GM18867 (cell line): ENCODE data around the gene ADAMTSL2.

Experiments
- ATAC-seq: cut with Tn5 transposase; IDR thresholded peaks from one replicate; pipeline ENCODE4 v1.9.1; 2021; ENCODE audit warnings: mild to moderate bottlenecking, moderate library complexity; ENCODE audit not compliant: unreplicated experiment

ADAMTSL2 gene

GRCh38 chr9:133516256-133516960, 18.1 kb upstream of the ADAMTSL2 start:
- no peak for ATAC-seq

DNA sequence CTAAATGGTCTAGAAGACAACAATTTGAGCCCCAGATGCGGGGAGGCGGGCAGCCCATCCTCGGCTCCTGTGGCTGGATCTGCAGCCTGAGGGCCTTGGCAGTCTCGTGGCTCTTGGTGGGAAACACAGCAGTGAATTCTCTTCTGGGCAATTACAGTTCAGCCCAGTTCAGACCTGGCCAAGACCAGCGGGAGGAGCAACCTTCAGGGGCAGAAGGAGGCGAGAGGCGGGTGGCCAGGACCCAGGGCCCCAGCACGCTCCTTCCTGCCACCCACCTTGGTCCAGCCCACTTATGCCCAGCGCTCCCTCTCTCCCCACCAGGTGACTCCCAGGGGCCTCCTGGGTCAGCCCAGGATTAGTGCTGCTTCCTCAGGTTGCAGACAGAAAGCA, 17.5 kb upstream of the ADAMTSL2 start:
- no peak for ATAC-seq

GRCh38 chr9:133517711-133518110, 16.8 kb upstream of the ADAMTSL2 start:
- no peak for ATAC-seq

- no peak for ATAC-seq
Measured at GRCh38 chr9:133518200-133518599, 16.3 kb upstream of the ADAMTSL2 start.

DNA sequence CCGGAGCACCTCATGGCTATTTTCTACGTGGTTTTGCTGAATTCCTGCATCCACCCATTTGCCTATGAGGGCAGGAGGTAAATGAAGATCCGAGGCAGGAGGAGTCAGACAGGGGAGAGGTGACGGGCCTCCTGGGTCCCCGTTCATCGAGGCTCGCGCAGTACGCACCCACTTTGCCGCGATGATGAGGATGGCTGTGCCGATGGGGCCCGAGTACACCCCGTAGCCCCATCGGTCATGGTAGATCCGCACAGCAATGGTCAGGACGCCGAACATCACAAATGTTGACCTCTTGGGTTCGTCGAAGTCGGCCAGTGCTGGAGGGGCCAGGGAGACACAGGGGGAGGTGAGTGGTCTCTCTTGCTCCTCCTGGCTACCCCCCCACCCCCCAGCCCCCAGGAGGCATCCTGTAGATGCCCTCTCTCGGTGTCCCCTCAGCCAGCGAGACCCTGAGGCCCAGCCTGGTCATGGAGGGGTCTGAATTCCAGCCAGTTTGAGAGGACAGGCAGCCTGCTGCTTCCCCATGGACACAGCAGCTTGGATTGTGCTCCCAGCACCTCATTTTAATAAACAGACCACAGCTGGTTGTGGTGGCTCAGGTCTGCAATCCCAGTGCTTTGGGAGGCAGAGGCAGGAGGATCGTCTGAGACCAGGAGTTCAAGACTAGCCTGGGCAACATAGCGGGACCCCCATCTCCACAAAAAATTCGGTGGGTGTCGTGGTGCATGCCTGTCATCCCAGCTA, 15.6 kb upstream of the ADAMTSL2 start:
- no peak for ATAC-seq

DNA sequence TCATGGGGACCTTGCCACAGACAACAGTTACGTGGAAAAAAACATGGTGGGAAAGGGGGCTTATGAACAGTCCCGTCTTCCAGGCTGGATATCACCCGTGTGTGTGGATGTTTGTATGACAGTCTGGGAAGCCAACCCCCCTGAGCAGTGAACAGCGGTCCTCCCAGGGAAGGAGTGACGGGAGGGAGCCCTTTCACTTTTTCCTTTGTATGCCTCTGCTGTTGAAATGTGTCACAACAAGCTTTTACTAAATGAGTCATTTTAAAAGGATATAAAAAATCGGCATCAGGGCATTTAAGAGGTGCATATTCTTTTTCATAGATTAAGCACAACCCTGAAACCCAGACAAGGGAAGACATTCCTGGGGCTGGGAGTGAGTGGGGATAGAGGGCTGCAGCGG, 14.8 kb upstream of the ADAMTSL2 start:
- no peak for ATAC-seq

DNA sequence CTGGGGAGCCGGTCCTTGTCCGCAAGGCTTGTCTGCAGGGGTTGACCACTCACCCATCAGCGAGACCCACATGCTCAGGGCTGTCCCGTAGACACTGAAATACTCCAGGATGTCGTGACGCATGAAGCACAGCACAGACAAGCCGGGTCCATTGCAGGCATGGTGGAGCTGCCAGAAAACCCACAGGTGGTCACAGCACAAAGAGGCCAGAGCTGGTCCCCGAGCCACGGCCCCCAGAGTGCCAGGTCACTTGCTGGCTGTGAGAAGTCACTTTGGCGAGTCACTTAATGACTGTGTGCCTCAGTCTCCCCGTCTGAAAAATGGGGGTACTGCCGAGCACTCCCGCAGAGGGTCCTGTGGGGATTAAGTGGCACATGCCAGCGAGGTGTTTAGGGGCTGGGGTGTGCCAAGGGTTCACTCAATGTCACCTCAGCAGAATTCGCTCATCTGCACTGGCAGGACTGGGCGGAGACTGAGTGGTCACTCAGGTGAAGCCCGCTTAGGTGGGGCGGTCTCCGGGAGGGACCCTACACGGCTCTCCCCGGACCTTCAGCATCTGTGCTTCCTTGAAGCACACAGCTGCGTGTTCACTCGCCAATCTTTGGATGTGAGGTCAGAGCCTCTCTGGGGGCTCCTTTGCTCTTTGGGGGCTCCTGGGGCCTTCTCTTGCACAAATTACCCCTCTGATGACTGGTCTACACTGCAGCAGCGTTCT, 14.2 kb upstream of the ADAMTSL2 start:
- no peak for ATAC-seq

DNA sequence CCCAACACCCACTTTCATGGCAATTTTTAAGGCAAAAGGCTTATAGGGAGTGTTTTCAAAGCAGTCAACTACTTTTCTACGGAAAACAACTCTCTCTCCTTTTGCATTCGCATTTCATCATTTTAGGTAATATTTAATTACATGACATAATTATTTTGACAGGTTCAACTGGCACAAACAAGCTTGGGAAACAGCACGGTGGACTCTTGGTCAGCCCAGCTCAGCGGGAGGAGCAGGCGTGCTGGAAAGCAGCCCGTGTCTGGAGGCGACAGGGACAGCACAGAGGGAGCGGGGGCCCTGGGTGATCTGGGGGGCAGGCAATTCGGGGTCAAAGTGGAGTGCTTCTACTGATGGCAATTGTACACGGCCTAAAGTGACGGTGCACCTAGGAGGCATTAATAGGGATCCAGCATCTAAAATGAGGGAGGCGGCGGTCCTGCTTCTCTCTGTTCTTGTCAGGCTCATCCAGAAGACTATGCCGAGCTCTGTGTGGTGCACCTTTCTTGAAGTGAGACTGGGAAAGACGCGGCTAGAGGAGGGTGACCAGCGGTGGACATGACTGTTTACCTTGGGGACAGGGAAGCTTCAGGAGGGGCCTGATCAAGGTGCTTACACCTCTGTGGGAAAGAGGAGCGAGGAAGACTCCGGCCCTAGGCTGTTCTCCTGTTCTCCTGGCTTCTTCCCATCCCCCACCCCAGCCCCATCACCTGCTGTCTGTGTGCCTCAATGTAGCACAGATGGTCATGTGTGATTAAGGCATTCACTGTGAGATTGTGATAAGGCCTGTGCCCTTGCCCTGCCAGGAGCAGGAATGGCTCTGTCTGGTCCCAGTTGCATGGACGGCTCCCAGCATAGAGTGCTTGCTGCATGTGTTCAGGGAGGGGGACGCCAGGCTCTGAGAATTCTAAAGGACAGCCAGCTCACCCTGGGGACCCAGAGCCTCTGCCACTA, 13.1 kb upstream of the ADAMTSL2 start:
- no peak for ATAC-seq

- ATAC-seq, result no peak
Measured at GRCh38 chr9:133522073-133522910, 12.2 kb upstream of the ADAMTSL2 start.

DNA sequence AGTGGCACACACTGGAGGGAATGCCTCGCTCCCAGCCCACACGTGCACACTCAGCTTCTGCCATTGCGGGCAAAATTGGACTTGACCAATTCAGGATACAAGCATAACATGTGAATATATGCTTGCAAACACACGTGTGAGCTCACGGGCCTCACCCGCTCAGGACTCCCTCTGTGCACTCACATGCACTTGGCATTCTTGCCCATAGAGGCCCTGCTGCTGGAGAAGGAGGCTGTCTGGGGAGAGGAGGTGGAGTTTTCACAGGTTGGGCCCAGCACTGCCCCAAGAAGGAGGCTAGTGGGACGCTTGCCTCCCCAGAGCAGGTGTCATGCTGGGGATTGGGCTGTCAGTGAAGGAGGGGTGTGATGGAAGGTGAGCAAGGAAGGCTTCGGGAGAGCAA, 11.4 kb upstream of the ADAMTSL2 start:
- ATAC-seq, result no peak

- no peak for ATAC-seq
Measured at GRCh38 chr9:133524146-133524545, 10.4 kb upstream of the ADAMTSL2 start.

GRCh38 chr9:133524679-133525228, 9.8 kb upstream of the ADAMTSL2 start, which contains the start of gene MYMK:
Gene MYMK, minus strand, starts transcription at chr9:133524959. Its CDS starts 115 bp downstream, at chr9:133524844.
- no peak for ATAC-seq

DNA sequence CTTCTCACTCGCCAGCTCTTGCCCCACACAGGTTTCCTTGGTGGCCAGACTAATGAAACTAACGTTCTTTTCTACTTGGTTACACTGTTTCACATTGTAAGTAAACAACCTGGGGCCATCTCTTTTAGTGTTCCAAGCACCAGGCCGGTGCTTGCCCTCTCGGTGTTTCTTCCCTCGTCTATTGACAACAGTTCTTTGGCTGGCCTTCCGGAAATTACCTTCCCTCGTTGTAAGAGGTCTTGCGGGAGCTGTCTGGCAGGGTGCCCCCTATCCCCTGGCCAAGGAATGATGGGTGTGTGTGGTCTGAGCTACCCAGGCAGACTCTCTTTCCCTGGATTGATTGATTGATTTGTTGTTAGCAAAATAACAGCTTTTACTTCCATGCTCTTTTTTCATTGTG, 8.8 kb upstream of the ADAMTSL2 start:
- no peak for ATAC-seq

DNA sequence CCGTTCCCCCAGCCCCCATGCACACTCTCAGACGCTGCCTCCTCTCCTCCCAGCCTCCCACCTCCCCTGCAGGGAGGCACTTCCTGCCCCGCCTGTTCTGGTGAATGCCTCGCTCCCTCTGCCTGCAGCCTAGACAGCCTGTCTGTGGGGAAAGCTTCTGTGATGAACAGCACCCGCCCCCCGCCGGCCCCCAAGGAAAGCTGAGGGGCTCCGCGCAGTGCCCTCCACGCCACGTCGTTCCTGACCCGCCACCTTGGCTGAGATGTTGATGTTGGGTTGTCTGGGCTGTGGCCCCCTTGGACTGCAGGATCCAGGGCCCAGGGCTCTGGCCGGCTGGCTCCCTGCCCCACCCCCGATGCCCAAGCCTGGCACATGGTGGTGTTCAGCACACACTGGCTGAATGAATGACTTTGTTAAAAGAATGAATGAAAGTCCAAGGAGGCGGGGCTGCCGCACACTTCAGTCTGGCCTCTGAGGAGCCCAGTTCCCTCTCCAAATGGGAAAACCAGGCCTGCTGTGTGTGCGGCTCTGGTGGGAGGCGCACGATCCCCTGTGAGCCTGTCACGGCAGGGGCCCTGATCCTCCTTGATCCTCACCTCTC, 7.7 kb upstream of the ADAMTSL2 start:
- no peak for ATAC-seq

GRCh38 chr9:133527444-133527920, 7.0 kb upstream of the ADAMTSL2 start:
- ATAC-seq, result no peak

DNA sequence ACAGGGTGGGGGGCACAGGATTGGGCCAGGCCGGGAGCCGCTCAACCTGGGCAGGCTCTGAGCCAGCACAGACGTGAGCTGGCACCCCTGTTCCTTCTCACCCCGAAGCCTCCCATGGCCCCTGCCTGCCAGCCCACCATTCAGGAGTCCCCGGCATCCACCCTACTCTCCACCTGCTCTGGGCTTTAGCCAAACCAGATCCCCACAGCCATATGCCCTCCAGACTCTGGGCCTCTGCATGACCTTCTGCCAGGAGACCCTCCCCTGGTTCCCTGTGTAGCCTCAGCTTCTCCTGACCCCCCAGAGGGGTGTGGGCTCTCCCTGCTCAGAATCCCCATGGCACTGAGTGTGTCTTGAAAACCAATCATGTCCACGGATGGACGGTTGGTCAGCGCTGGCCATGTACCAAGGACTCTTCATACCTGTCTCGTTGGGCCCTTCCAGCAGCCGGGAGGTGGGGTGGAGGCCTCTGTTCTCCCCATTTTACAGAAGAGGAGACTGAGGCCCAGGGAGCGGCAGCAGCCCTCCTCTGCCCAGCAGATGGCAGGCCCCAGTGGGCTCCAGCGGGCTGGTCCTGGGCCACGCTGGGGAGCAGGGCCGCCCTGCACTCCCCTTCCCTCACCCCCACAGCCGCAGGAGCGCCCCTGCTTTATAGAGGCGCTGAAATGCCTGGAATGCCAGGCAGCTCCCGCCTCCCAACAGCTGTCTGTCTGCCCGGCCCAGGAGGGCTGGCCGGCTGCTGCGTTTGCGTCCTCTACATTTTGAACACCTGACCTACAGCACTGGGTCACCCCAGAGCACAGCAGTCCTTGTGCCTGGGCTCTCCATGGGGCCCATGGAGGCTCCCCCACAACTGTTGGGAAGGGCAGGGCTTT, 6.3 kb upstream of the ADAMTSL2 start:
- no peak for ATAC-seq

DNA sequence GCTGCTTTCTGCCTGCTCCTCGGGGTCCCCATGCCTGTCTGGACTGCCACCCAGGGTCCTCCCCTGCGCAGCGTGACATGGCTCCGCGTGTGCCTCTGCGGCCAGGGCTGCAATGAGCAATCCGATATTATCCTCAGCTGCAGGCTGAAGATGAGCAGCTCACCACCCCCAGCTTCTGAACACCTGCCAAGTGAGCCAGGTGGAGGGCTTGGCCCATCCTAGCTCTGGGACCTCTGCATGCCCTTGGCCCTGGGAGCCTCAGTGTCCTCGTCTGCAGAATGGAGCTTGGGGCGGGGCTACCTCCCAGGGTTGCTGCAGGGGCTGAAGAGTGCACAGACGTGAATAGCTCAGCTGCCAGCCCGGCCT, 5.6 kb upstream of the ADAMTSL2 start:
- no peak for ATAC-seq

- no peak for ATAC-seq
Measured at GRCh38 chr9:133529457-133529856, 5.0 kb upstream of the ADAMTSL2 start.
